ENCODE data around the gene ATP5ME. TPM values are rescaled to one million over a fixed set of nuclear protein-coding genes. Genes with fewer than 3 reads are reported as not detected.

The ATP5ME gene
- polyA plus RNA-seq, 1 of the 3 experiments (the other 2 are of a cell fraction), result 1,185 TPM

GRCh38 chr4:667545-667925 is 6.5 kb downstream of the ATP5ME start (continued):
- TF ChIP-seq NRF1 (IDR thresholded peaks at IDR 0.05; ENCODE audit: low read depth, low read length) (no peak), NFIC (IDR thresholded peaks at IDR 0.05; ENCODE audit: borderline replicate concordance) (no peak), USF1 (IDR thresholded peaks at IDR 0.05; ENCODE audit: borderline replicate concordance, low read depth) (no peak), GABPA (IDR thresholded peaks at IDR 0.05; ENCODE audit: low read depth) (no peak)

GRCh38 chr4:666822-667544 is 7.1 kb downstream of the ATP5ME start:
- no peak for DNase-seq
- Histone ChIP-seq H3K4me1 (ENCODE audit: control insufficient read depth in 1 of 2, insufficient read depth in 2 of 2, low read depth in 1 of 2, low read length in 1 of 2) (peaks cover 0 to 22% of the 10 kb centered on the region in 2 experiments; a peak in 1 of 4 replicates), H3K27ac (ENCODE audit: low read depth in 2 of 2, low read length in 1 of 2) (no peak overlapping the region), H3K27me3 (ENCODE audit: insufficient read depth) (no peaks in the 10 kb centered on the region), H3K9ac (no peak overlapping the region), H3K4me3 (ENCODE audit: low read depth in 2 of 2, low read length in 1 of 2) (no peak overlapping the region), H3K9me3 (no peaks in the 10 kb centered on the region), H3F3A (replicated peaks; ENCODE audit: insufficient read depth) (no peaks in the 10 kb centered on the region), H3K79me2 (ENCODE audit: insufficient read depth) (no peaks in the 10 kb centered on the region), H2AFZ (ENCODE audit: low read depth) (no peak overlapping the region), H4K20me1 (ENCODE audit: insufficient read depth) (no peaks in the 10 kb centered on the region), H3K4me2 (no peak overlapping the region), H3K36me3 (replicated peaks in 1 of 2; ENCODE audit: control insufficient read depth in 1 of 2, insufficient read depth in 2 of 2, low read length in 1 of 2) (peaks cover 2 to 13% of the 10 kb centered on the region in 2 experiments), H3K9me2 (no peaks in the 10 kb centered on the region)
- CTCF ChIA-PET, result interaction anchor here (2.1 to 2.2 kb wide), 2 partner anchors 17 to 64 kb away, joined by 5 to 10 read pairs; no protein-coding TSS in a partner anchor
- 74% methylated on average over 6 of the region's 28 CpGs for WGBS (ENCODE audit: low lambda C conversion rate)
- POLR2A ChIA-PET, result interaction anchor here (1.6 kb wide), 1 partner anchor 18 kb away, joined by 4 read pairs; no protein-coding TSS in a partner anchor
- TF ChIP-seq ELF1 (IDR thresholded peaks at IDR 0.05) (no peak), JUND (IDR thresholded peaks at IDR 0.05) (no peak), EZH2phosphoT487 (IDR thresholded peaks at IDR 0.05; ENCODE audit: borderline replicate concordance, low read depth) (no peak), NFIC (IDR thresholded peaks at IDR 0.05; ENCODE audit: borderline replicate concordance) (no peak), USF2 (IDR thresholded peaks at IDR 0.05; ENCODE audit: borderline replicate concordance, low read depth, low read length) (no peak)

GRCh38 chr4:666436-666810 is 7.7 kb downstream of the ATP5ME start:
- peaks cover 0 to 8% of the 10 kb centered on the region in 2 experiments for H3K36me3 ChIP-seq (replicated peaks in 1 of 2; ENCODE audit: control insufficient read depth in 1 of 2, insufficient read depth in 2 of 2, low read length in 1 of 2)
- H3K4me3 ChIP-seq (ENCODE audit: low read depth in 2 of 2, low read length in 1 of 2), result no peak overlapping the region
- no peaks in the 10 kb centered on the region for H3F3A ChIP-seq (replicated peaks; ENCODE audit: insufficient read depth)
- H3K9me2 ChIP-seq, result no peaks in the 10 kb centered on the region
- H3K4me2 ChIP-seq, result no peak overlapping the region
- no peaks in the 10 kb centered on the region for H3K9me3 ChIP-seq
- H3K27me3 ChIP-seq (ENCODE audit: insufficient read depth), result no peaks in the 10 kb centered on the region
- ChIA-PET CTCF (interaction anchor here (2.1 to 2.2 kb wide), 2 partner anchors 17 to 63 kb away, joined by 5 to 10 read pairs; no protein-coding TSS in a partner anchor), POLR2A (interaction anchor here (1.2 to 1.6 kb wide), 2 partner anchors 8 to 18 kb away, joined by 4 read pairs; partner anchors contain the start of genes ATP5ME and MYL5)
- H3K79me2 ChIP-seq (ENCODE audit: insufficient read depth), result no peaks in the 10 kb centered on the region
- DNase-seq, result no peak
- 84% methylated on average over 16 of the region's 22 CpGs for WGBS (ENCODE audit: low lambda C conversion rate)
- H2AFZ ChIP-seq (ENCODE audit: low read depth), result no peak overlapping the region
- H3K27ac ChIP-seq (ENCODE audit: low read depth in 2 of 2, low read length in 1 of 2), result no peak overlapping the region
- TF ChIP-seq FOXJ3 (CRISPR knock-in tag; IDR thresholded peaks at IDR 0.05), result no peak
- TF ChIP-seq USF2 (IDR thresholded peaks at IDR 0.05; ENCODE audit: borderline replicate concordance, low read depth, low read length), result no peak
- TF ChIP-seq GATA2 (CRISPR knock-in tag; IDR thresholded peaks at IDR 0.05), result no peak
- TF ChIP-seq, protein P1, sequence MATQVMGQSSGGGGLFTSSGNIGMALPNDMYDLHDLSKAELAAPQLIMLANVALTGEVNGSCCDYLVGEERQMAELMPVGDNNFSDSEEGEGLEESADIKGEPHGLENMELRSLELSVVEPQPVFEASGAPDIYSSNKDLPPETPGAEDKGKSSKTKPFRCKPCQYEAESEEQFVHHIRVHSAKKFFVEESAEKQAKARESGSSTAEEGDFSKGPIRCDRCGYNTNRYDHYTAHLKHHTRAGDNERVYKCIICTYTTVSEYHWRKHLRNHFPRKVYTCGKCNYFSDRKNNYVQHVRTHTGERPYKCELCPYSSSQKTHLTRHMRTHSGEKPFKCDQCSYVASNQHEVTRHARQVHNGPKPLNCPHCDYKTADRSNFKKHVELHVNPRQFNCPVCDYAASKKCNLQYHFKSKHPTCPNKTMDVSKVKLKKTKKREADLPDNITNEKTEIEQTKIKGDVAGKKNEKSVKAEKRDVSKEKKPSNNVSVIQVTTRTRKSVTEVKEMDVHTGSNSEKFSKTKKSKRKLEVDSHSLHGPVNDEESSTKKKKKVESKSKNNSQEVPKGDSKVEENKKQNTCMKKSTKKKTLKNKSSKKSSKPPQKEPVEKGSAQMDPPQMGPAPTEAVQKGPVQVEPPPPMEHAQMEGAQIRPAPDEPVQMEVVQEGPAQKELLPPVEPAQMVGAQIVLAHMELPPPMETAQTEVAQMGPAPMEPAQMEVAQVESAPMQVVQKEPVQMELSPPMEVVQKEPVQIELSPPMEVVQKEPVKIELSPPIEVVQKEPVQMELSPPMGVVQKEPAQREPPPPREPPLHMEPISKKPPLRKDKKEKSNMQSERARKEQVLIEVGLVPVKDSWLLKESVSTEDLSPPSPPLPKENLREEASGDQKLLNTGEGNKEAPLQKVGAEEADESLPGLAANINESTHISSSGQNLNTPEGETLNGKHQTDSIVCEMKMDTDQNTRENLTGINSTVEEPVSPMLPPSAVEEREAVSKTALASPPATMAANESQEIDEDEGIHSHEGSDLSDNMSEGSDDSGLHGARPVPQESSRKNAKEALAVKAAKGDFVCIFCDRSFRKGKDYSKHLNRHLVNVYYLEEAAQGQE (IDR thresholded peaks at IDR 0.05; ENCODE audit: low read depth, low read length), result no peak
- no peak for TF ChIP-seq POLR2AphosphoS5 (IDR thresholded peaks at IDR 0.05; ENCODE audit: low read depth, low read length)
- no peak for TF ChIP-seq TEAD4 (IDR thresholded peaks at IDR 0.05; ENCODE audit: borderline replicate concordance, insufficient read depth)
- TF ChIP-seq JUND (IDR thresholded peaks at IDR 0.05), result no peak
- TF ChIP-seq GABPA (IDR thresholded peaks at IDR 0.05; ENCODE audit: low read depth), result no peak
- TF ChIP-seq USF1 (IDR thresholded peaks at IDR 0.05; ENCODE audit: borderline replicate concordance, low read depth), result no peak
- TF ChIP-seq RAD21 (IDR thresholded peaks at IDR 0.05; ENCODE audit: low read length), result no peak
- TF ChIP-seq FOSL2 (IDR thresholded peaks at IDR 0.05; ENCODE audit: borderline replicate concordance, low read depth), result no peak
- no peak overlapping the region for H3K9ac ChIP-seq
- peaks cover 0 to 22% of the 10 kb centered on the region in 2 experiments; a peak in 1 of 4 replicates for H3K4me1 ChIP-seq (ENCODE audit: control insufficient read depth in 1 of 2, insufficient read depth in 2 of 2, low read depth in 1 of 2, low read length in 1 of 2)
- no peaks in the 10 kb centered on the region for H4K20me1 ChIP-seq (ENCODE audit: insufficient read depth)

Data from SK-N-SH (cell line).